Measurements from ENCODE around the gene TRPM5.

TRPM5 gene

DNA sequence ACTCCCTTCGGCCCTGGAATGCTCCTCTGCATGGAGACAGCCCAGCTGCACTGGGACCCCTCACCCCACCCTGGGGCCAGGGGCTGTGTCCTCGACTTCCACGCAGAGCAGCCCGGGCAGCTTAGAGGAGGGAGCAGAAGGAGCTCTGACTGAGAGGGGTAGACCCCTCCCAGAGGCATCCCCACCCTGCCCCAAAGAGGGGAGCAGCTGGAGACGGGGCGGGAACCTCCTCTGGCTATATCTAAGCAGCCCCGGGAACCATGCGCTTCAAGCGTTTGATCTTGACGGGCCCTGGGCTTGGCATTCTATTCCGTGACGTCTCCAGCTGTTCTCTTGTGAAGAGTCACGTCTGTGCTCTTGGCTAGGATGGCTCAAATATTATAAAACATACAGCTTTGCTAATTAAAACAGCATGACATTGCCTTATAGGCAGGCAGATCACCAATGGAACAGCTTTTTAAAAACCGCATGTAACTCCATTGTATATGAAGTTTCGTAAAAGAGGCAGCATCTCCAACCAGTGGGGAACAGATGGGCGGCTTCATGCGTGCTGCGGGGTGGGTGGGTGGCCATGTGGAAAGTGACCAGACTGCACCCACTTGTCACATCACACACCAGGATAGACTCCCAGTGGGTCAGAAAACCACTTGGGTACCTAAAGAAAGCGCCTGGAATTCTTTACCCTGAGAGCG, 8.2 kb upstream of the TRPM5 start:
- DNase-seq, result no peak

DNA sequence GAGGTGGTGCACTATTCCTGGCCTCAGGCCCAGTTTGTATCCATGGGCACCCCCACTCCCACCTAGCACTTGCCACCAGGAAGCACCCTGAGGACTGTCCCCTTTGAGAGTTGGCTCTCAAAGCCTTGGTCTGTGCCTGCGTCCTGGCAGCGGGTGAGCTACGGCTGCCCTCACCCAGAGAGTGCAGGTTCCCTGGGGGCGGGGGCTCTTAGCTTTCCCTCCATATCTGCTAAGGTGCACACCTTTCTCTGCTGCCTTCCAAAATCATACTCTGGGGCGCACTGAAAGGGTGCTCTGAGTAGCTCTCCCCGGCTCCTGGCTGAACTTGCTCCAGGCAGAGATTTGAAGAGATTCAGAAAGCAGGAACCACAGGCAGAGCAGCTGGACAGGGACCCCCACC, 7.6 kb upstream of the TRPM5 start:
- DNase-seq, result no peak

DNA sequence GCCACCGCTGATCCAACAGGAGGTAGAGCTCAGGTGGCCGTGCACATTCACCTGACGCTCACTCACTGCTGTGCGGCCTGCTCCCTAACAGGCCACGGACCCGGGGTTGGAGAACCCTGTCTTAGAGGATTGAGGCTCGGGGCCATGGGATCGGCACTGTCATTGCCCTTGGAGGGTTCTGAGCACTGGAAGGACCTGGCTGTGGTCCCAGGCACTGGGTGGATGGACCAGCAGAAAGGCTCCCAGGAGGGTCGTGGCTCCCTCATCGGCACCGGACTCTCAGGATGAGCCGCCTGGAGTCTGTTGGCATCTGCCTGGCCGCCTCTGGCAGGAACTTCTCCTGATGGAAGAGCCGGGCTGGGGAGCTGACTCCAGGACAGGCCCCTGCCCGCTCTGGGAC, 7.0 kb upstream of the TRPM5 start:
- DNase-seq, result no peak

DNA sequence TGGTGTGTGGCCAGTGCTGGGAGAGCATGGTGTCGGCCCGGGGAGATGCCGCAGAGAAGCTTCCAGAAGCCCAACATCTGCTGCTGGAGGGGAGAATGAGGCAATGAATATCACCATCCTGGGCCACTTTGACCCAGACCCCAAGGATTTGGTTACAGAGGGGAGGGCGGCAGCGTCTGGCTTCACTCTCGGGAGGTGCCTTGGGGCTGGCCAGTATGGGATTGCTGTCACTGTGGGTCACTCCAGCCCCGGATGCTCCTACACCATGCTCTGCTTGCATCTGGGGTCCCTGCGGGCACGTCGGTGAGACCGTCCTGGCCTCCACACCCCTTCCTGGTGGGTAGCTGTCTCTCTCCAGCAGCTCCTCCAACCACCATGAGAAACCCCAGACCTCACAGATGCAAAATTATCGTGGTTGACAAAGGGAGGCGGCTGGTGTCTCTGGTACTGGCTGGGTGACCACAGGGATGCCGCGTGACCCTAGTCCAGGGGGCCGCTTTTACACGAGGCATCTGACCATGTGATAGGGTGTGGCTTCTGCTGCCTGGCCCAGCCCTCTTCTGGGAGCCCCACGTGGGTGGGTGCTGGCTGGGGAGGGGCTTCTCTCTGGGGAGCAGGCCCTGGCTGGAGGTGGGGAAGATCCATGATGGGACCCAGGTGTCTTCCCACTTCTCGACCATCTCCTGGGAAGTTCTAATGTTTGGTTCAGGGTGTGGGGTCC, 6.2 kb upstream of the TRPM5 start:
- DNase-seq, result no peak

DNA sequence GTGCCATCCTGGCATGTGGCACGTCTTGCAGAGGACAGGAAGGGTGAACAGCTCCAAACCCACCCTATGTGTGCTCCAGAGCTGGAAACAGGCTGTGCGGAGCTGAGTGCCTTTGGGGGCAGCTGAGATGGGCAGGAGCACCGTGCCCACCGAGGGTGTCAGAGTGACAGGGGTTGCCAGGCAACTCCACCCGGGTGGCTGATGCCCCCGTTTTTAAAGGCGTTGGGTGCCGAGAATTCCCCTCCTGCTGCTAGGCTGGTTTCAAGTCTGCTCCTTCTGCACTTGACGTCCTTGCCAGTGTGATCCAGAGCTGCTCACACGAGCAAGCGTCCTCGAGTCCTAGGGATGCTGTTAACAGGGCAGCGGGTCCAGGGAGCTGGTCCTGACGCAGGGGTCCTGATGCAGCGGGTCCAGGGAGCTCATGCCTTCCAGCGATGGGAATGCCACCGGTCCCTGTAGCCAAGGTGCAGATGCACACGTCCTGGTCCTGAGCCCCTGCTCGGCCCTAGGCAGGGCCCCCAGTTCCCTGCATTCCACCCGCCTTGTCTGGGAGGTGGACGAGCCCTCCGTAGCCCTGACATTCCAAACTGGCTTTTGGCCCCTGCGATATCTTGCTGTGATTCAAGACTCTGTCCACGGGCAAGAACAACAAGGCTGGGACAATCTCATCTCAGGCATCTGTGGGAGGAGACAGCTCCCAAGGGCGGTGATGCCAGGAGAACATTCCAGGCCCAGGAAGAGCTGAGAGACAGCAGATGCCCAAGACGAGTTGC, 5.4 kb upstream of the TRPM5 start:
- DNase-seq, result no peak

DNA sequence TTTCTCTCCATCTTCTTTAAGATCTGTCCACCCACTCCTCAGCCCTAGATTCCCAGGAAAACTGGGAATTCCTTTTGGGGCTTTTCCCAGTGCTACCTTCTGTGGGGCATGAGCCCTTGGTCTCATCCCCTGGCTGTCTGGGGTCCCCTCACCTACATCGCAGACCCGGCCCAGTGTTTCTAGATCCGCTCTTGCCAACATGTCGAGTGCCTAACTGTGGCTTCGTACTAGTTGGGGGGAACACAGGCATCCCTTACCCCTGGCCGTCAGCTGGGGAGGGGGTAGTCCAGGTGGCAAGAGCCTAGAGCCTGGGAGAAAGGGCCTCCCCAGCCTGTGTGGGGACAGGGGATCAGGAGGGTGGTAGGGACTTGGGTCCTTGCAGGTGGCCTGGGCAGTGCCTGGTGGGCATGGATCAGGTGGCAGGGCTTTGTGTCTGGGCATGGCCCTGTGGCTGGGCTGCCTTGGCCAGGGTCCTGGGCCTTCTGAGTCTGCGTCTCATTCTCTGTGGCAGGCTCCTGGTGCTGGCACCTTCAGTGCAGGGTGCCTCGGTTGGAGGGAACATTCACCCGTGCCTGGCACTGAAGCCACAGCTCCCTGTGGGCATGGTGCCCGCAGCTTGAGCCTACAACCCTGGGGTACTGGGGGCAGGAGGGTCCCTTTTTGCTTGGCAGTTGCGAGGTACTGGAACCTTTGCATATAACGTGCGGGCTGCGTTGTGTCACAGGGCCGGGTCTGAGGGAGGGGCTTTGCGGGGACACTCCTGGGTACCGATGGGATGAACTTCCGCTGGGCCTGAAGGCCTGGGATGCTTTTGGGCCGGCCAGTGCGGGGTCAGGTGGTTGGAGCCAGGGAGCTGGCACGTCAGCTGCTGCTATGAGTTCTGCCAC, 4.6 kb upstream of the TRPM5 start:
- no peak for DNase-seq

DNA sequence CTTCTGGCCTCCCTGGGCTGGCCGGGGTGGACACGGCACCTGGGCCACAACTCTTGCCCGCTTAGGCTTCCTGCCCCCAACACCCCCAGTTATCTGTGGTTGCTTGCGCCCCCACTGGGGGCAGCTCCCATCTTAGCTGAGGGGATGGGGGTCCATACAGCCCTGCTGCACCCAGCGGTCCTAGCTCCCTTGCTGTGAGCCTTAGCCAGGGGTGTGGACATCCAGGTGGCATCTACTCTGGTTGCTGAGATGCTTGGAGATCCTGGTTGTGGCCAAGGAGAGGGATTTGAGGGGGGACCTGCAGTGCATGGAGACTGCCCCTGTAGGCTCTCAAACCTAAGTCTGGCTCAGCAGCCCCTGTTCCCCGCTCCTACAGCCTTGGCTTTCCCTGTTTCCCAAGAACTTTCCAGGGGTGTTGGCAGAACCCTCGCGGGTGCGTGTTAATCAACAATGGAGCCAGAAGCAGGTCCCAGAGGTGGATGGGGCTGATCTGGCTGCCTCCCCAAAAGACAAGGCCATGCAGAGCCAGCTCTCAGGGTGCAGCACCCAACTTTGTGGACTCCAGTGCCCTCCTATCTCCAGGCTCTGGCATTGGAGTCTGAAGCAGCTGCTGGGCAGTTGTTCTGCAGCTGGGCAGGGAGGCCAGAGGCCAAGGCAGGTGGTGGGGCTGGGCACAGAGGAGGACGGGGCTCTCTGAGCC, 3.8 kb upstream of the TRPM5 start:
- DNase-seq, result no peak

DNA sequence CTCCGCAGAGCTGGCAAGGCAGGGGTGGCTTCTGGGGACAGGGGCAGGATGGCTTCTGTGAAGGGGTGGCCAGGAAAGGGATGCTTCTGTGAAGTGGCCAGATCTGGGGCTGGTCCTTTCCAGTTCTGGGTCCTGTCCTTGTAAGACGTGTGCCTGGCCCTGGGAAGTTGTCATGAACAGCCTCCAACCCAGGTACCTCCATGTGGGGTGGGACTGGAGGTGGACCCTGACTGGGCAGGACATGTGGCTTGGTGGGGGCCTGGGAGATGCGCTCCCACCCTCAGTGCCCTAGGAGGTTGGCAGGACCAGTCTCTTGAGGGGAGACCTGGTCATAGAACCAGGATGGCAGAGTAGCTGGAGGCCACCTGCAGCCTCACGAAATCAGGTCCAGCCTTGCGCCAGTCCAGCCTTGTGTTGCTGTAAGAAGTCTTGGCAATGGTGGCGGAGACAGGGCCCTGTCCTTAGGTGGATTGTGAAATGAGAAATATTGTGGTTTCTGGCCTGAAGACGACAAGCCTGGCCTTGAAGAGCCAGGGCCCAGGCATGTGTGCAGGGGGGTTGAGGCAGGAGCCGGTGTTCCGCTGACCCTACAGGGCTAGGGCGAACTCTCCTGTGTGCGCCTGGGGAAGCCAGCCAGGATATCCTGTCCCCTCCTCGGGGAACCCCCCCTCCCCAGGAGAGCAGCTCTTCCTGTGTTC, 3.1 kb upstream of the TRPM5 start:
- DNase-seq, result no peak

DNA sequence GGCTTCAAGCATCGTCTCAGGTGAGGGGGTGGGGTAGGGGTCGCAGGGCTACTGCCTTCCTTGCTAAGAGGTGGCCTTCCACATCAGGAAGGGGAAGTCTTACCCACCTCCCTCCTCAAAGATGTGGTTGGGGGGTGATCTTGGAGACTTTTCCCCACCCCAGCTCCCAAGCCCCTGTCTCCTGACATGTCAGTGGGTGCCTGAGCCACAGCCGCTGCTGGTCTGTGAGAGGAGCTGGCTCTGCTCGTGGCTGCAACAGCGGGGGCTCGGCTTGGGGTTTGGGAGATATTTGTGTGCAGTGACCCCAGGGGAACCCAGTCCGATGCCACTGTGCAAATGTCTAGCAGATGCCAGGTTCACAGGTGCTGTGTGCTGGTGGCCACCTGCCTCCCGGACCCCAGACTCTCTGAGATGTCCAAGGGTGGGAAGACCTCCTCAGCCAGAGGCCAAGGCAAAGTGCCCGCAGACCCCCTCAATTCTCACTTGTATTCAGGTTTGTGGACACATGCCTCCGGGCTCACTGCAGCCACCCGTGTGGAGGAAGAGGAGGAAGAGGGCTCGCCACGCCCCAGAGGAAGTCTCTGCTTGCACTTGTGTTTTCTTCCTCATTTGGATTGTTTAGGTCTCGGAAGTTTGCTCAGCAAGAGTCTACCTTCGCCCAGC, 2.4 kb upstream of the TRPM5 start:
- no peak for DNase-seq

DNA sequence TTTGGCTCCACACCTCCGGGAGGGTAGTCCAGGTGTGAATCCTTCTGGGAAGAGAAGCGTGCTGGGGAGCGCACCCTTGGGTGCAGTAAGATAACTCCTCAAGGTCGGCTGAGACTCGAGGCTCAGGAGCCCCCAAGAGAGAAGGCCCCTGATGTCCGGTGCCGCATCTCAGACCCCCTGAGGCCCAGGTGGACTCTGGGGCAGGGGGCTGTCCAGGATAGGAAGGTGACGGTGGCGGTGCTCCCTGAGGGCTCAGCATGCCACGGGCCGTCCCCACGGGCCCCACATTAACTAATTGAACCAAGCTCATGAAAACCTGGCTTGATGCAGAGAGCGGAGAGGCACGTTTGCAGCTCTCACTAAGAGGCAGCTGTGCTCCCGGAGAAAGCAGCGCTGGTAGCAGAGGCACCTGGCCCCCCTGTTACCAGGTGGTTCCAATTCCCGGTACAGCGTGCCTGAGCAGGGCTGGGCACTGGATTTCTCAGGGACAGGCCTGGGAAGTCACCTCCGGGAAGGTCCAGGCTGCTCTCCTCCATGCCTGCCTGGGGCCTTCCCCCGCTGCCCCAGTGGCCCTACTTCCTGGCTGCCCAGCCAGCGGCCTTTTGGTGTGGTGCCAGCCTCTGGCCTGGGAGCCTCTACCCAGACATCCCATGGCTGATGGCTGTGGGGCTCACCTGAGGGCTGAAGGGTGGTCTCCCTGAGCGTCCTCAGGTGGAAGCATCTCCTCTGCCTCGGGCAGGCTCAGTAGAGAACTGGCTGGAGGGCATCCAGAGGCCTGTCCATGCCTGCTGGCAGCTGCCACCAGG, 1.6 kb upstream of the TRPM5 start:
- no peak for DNase-seq

DNA sequence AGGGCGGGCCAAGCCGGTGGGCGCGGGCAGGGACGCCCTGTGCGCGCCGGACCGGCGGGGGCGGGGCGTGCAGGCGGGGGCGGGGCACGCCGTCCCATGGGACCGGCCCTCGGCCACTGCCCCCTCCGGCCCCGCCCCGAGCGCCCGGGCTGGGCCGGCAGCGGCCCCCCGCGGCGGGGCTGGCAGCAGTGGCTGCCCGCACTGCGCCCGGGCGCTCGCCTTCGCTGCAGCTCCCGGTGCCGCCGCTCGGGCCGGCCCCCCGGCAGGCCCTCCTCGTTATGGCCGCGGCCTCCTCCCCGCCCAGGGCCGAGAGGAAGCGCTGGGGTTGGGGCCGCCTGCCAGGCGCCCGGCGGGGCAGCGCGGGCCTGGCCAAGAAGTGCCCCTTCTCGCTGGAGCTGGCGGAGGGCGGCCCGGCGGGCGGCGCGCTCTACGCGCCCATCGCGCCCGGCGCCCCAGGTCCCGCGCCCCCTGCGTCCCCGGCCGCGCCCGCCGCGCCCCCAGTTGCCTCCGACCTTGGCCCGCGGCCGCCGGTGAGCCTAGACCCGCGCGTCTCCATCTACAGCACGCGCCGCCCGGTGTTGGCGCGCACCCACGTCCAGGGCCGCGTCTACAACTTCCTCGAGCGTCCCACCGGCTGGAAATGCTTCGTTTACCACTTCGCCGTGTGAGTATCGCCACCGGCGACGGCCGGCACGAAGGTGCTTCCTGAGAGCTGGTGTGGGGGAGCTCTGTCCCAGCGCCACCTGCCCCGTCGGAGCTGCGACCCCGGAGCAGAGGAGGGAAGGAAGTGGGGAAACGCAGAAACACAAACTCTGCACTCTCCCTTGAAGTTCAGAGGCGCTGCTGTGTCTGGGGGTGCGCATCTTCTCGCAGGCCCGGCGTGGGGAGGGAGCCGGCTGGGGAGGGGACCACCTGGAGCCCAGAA, 769 bp upstream of the TRPM5 start, which contains the start of gene KCNQ1:
TSS of gene KCNQ1 (plus strand) at position 188 of the 925 bp plus-strand sequence. CDS start at position 279, 91 bp downstream.
- DNase-seq, result no peak

DNA sequence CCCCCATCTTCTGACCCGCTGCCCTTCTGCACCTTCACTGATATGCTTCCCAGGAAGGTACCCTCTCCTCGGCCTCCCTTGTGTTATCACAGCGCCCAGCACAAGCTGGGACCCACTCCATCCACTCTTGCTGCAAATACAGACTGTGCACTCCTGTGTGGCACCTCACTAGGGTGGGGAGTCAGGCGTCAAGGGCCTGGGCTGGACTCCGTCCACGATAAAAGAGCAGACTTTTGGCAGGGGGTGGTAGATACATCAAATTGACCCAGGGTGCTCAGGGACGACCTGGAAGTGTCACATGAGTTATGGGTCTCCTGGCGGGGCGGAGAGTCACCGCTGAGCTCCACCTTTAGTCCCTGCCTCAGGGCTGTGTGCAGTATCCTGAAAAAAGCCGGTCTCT, 908 bp downstream of the TRPM5 start:
- no peak for DNase-seq

DNA sequence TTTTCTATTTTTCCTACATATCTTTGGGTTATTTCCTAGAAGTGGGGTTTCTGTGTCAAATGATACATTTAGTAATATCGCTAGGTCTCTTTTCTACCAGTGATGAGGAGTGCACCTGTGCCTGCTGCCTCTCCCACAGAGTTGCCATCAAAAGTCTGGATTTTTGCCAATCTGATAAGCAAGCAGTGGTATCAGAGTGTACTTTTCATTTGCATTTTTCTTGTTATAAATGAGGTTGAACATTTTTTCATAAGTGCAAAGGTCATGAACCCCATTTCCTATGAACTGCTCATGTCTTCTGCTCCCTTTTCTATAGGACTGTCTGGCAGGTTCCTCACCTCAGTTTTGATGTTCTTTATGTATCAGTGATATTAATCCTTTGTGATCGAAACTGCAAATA, 1.7 kb downstream of the TRPM5 start:
- no peak for DNase-seq

DNA sequence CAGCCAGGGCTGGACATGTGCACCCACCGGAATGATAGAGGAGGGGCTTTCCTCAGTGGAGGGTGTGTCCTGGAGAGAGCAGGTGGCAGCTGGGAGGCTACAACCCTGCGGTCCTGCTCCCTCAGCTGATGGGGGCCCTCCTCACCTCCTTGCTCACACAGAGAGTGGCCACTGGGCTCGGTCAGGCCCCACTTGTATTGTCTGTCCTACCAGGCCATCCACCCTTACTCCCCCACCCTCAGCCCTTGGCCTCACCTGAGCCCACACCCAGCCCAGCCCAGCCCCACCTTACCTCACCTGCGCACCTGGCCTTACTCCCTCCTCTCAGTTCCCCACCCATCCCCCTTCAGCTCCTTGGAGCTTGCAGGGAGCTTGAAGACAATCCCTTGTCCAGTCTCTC, 3.1 kb downstream of the TRPM5 start:
- DNase-seq, result no peak

DNA sequence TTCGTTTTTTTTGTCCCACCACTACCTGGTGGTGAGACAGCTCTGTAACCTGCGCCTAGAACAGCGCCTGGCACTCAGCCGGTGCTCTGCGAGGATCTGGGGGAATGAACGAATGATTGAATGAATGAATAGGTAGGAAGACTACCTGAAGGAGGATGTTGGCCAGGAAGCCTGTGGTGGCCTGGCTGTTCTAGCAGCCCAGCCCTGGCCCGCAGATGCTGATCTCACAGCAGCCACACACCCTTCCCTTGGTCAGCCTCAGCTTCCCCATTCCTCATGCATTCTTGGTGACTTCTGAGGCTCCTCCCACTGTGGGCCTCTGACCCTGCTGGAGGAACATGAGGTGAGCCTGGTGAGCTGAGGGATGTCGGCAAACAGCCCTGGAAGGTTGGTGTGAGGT, 3.7 kb downstream of the TRPM5 start:
- no peak for DNase-seq

DNA sequence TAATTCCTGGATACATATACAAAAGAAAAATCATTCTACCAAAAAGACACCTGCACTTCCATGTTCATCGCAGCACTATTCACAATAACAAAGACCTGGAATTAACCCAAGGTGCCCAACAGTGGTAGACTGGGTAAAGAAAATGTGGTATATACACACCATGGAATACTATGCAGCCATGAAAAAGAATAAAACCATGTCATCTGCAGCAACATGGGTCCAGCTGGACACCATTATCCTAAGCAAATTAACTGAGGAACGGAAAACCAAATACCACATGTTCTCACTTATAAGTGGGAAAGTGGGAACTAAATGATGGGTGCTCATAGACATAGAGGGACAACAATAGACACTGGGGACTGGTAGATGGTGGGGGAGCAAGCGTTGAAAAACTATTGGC, 4.5 kb downstream of the TRPM5 start:
- DNase-seq, result no peak

DNA sequence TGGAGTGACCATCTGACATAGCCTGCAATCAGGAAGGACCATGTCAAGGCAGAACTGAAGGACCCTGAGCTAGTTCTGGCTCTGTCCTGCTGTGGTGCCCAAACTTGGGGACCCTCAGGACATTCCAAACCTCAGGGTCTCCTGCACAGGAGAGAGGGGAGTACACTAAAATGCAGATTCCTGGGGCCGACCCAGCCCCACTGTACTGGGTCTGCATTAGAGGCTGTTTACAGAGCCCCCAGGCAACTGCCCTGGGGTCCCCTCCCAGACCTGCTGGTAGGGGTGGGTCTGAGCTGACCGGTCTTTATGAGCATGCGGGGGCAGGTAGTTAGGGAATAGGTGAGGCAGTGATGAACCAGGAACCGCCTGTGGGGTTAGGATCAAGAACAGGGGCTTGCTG, 6.8 kb downstream of the TRPM5 start:
- DNase-seq, result no peak

DNA sequence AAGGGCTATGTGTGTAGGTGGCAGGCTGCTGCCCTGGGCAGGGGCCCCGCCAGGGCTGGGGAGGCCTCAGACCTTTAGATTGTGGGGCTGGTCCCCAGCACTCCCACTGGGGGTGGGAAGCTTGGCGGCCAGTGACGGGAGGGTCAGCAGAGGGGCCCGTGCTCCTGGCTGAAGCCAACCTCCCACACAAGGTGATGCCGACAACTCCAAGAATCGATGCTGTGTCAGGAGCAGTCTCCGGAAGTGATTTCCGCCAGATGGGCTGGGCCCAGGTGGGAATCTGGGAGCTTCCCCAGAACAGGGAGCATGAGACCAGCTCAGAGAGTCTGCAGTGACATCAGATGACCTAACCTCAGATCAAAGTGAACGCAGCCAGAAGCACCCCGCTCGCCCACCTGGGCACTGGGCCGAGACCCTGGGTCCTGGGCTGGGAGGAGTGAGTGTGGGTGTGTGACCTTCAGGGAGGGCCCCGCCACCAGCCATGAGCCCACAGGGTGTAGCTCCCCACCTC, 7.7 kb downstream of the TRPM5 start:
- no peak for DNase-seq

DNA sequence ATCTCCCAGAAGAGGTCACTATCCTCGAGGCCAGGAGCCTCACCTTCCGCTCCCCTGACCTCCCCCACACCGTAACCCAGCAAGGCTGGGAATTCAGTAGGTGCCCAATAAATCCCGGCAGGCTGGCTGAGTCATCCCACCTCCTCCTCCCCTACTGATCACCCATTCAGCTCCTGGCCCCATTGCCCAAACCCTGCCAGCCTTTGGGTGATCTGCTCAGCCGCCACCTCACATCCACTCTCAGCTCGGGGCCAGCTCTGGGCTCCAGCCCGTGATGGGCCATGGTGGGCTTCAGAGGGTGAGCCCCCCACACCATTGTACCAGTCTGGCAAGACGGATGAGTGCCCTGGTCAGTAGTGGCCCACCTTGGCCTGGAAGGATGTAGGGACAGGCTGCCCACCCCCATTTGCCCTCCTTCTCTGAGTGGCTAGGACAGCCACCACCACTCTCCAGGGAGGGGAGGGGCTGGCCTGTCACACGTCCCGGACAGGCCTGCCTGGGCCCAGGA, 8.2 kb downstream of the TRPM5 start:
- DNase-seq, result no peak
